HG03039 (cell line): Measurements from ENCODE around the gene KCNT2.

Experiments
- ATAC-seq: cut with Tn5 transposase; IDR thresholded peaks from one replicate; pipeline ENCODE4 v1.9.1; 2021; ENCODE audit warnings: mild to moderate bottlenecking, moderate library complexity; ENCODE audit not compliant: unreplicated experiment

The KCNT2 gene

DNA sequence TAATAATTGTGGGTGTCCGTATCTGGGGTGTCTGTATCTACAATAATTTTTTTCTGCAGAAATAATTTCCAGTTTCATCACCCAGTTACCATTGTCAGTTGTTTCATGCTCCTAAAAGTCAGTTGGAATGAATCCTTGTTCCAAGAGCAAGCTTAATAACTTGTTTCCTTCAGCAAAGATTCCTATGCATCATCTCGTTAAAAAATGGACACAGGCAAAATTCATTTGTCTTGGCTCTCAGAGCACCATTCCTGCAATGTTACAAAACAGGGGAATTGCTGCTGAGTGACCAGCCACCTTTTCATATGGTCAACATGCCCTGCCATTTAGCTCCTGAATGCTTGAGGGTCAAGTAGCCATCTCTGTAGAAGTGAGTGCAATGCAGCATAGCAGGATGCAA lies 393.4 kb downstream of the KCNT2 start:
- ATAC-seq: no peak

DNA sequence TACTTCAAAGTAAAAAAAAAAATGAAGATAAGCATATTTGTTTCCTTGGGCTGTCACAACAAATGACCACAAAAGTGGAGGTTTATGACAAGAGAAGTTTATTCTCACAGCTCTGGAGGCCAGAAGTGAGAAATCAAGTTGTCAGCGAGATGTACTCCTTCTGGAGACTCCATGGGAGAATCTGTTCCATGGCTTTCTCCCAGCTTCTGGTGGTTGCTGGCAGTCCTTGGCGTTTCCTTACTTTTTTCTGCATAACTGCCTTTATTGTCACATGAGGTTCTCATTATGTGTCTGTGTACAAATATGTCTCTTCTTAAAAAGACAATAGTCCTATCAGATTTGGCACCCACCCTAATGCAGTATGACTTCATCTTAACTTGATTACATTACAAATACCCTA lies 398.3 kb downstream of the KCNT2 start:
- ATAC-seq: no peak

DNA sequence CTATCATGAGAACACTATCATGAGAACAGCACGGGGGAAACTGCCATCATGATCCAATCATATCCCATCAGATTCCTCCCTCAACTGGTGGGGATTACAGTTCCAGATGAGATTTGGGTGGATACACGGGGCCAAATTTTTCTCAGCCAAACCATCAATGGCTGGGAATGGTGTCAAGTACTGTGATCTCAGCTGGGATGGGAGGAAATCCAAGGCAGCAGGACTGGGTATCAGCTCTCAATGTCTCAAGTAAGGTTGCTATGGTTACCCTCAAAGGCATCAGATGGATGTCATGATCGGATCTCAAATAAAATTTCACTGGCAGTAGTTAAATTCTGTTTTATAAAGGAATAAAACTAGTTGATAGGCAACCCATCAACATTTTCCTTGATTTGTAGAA lies 399.0 kb downstream of the KCNT2 start:
- no peak for ATAC-seq

DNA sequence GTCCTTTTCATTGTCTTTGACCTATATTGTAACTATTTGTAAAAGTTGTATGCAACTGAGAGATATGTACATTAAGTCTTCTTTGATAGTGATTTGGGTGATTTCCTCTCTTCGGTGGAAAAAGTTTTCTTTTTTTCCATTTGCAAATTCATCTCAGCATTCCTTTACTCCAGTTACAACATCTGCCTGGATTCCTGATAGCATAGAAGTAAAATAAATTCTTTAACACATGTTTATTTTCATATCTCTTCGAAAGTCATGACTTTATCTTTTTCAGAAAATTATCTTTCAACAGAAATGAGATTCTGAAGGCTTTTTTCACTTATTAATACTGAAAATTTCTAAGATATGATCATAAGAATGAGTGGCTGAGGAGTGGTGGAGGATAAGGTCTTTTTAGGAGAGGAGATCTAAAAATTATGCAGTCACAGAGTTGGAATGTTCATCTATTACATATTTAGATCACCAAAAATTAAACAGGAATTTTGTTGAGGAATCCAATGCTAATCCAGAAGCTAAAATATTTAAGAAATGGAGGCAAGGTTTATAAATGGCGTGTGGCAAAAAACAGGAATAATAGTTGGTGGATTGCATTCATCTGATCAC lies 400.5 kb downstream of the KCNT2 start:
- ATAC-seq: no peak

DNA sequence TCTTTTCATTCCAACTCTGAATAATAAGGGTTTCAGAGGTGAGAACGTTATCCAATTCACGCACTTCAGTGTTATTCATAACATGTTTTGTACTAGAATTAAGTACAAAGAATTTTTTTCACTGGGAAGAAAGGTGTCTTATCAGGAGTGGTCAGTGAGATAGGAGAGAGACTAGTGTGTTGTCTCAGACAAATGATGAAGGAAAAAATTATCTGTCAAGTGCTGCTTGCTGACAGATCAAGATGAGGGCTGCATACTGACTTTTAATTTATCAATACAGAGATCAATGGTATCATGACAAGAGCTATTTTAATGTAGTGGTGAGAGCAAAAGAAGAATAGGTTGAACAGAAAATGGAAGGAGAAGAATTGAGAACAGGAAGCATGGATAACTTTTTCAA lies 402.4 kb downstream of the KCNT2 start:
- no peak for ATAC-seq

DNA sequence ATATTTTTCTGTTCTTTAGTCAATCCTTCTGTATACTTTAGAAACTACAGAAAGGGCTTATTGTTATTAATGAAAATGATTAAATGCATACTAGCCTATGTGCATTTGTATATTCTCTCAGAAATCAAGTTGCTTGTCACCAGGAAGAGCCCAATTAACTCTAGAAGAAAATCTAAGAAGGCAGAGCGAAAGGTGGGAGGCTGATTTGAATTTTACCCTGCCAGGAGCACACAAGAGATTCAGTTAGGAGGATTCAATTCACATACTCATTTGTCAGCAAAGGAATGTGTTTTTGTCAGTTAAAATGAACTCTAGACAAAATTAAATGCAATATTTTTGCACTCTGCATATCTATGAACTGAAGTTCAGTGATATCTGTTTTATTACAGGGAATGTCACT lies 411.8 kb downstream of the KCNT2 start:
- ATAC-seq: no peak

DNA sequence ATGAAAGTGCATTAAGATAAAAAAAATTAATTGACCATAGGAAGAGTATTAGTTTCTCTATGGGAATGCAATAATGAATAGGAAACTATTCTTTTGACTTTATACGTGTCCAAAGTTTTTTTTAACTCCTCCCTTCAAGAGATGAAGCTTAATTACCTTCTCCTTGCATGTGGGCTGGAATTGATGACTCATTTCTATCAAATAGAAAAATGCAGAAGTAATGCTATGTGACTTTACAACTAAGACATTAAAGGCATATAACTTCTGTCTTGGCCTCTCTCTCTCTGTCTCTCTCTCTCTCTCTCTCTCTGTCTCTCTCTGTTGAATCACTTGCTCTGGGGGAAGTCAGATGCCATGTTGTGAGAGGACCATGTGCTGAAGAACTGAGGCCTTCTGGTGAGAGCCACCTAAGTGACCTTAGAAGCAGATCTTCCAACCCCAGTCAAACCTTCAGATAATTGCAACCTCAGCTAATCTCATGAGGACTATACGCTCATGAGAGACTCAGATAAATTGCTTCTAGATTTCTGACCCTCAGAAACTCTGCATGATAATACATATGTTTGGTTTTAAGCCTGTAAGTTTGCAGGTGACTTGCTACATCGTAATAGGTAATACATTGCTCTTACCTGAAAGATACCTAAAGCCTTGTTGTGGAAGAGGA lies 414.2 kb downstream of the KCNT2 start:
- no peak for ATAC-seq

DNA sequence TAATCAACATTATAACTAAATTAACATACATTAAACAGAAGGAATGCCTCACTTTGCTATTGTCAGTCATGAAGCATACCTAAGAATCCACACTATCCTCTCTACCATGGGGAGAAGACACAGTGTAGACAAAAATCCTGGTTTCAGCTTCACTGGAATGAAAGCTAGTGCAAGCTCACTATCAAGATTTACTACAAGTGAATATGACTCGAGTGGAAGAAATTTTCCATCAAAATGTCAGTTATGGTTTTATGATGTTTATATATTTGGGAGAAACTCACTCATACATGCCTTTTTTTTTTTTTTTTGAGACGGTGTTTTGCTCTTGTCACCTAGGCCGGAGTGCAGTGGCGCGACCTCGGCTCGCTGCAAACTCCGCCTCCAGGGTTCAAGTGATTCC lies 424.3 kb downstream of the KCNT2 start:
- no peak for ATAC-seq

DNA sequence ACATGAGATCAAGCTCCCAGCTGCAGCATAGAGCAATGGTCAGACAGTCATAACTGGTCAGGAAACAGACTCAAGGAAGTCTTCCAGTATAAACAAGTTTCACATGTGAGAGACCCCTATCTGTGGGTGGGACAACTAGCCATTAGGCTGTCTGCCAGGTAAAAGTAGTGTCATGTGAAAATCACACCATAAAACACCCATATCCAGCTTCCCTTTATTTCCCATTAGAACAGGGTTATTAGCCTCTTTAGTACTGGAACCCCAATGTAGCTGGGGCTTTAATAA lies 426.7 kb downstream of the KCNT2 start:
- no peak for ATAC-seq

DNA sequence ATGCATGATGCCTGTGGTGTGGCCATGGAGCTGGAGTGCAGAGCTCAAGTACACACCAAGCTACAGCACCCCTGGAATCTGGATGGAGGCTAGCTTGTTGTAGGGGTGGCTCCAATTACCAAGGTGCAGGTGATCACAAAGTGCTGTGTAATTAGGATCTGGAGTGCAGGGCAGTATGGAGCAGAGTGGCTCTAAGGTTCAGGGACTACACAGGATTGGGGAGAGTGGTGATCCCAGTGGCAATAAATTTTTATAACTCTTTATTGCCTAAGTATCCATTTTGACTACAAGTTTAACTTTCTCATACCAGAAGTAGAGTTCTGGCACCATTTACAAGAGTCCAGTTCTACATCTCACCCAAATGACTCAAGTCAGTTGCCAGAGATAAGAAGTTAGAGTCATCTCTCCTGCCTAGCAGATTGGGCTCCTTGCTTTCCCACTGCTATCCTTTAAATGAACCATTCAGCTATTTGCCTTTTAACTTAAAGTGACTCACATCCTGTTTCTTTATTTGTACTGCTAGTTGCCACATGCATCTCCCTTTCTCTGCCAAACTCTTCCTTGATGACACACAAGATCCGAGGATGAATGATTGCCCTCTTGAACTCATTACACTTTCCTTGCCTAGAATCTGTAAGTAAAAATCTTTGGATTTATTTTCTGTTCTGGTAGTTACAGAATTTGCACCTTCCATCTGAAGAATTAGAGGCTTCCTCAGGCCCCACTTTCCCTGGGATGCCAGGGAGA lies 427.2 kb downstream of the KCNT2 start:
- no peak for ATAC-seq

DNA sequence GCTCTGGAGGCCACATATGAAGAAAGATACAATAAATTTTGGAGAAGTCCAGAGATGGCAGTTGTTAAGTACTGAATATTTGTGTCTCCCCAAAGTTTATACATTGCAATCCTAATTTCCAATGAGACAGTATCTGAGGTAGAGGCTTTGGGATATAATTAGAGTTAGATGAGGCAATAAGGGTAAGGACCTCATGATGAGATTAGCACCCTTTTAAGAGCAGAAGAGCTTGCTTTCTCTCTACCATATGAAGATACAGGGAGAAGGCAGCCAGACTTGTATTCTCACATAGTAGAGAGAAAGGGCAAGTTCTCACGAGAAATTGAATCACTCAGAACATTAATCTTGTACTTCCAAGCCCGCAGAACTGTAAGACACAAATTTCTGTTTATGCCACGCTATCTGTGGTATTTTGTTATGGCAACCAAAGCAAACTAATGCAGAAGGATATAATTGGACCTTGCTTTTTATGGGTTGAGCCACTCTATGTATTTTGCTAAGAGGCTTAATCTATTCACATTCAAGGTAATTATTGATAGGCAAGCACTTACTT lies 430.1 kb downstream of the KCNT2 start:
- ATAC-seq: no peak
